Activated CD8-positive, alpha-beta memory T cell treated with anti-CD3 and anti-CD28 coated beads, Interleukin-2, amount 50 U/mL, for 1 hour (primary cell): ENCODE results near the gene DHRS12.

Experiments
- DNase-seq: peaks from one replicate; pipeline ENCODE4 v3.0.0-alpha.2; 2020; ENCODE audit errors: extremely low read depth

Gene DHRS12

GRCh38 chr13:51811046-51811445 is 7.1 kb upstream of the DHRS12 start:
- no peak for DNase-seq

DNA sequence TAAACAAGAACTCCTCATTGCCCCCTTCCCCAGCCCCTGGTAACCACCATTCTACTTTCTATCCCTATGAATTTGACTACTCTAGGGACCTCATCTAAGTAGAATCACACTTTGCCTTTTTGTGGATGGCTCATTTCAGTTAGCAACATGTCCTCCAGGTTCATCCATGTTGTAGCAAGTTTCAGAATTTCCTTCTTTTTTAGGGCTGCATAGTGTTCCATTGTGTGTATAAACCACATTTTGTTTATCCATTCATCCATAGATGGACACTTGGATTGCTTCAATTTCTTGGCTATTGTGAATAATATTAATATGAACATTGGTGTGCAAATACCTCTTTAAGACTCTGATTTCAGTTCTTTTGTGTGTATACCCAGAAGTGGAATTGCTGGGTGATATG is 4.8 kb upstream of the DHRS12 start:
- no peak for DNase-seq

GRCh38 chr13:51807041-51807440 is 3.1 kb upstream of the DHRS12 start:
- DNase-seq: no peak

GRCh38 chr13:51806566-51806965 is 2.6 kb upstream of the DHRS12 start:
- DNase-seq: no peak

DNA sequence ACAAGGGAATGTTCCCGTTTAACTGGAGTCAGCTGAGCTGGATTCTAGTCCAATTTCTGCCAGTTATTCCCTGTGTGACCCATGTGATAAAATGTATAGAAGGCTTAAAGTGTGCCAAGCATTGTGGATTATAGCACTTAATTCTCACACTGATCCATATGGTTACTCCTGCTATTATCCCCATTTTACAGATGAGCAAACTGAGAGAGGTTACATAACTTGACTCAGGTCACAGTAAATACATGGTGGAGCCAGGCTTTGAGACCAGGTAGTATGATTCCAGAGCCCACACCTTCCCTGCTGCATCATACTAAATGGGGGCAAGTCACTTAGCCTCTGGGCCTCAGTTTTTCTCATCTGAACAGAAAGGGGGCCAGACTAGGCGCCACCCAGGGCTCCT is 2.0 kb upstream of the DHRS12 start:
- DNase-seq: no peak

- no peak for DNase-seq
Measured at GRCh38 chr13:51805313-51805712, 1.4 kb upstream of the DHRS12 start.

GRCh38 chr13:51804295-51805172 is 571 bp upstream of the DHRS12 start:
- no peak for DNase-seq

- DNase-seq: no peak
Measured at GRCh38 chr13:51802631-51803418, 1.1 kb downstream of the DHRS12 start.

- DNase-seq: no peak
Measured at GRCh38 chr13:51801631-51802099, 2.3 kb downstream of the DHRS12 start.

- no peak for DNase-seq
Measured at GRCh38 chr13:51800486-51800885, 3.5 kb downstream of the DHRS12 start.

DNA sequence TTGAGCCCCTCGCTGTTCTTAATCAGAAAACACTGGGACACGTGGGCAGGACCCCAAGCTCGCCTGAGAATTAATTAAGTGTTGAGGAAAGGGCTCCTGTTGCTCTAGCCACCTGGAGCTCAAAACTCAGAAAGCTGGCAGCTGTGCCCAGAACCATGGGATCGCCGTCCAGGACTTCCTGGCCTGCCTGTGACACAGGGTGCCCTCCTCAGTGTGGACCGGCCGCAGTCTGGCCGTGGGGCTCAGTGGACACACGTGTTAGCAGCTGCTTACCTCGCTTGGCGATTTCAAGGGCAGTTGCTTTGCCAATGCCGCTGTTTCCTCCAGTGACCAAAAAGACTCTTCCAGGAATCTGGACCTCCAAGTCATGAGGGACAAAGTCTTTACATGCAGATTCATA is 4.7 kb downstream of the DHRS12 start:
- DNase-seq: no peak

DNA sequence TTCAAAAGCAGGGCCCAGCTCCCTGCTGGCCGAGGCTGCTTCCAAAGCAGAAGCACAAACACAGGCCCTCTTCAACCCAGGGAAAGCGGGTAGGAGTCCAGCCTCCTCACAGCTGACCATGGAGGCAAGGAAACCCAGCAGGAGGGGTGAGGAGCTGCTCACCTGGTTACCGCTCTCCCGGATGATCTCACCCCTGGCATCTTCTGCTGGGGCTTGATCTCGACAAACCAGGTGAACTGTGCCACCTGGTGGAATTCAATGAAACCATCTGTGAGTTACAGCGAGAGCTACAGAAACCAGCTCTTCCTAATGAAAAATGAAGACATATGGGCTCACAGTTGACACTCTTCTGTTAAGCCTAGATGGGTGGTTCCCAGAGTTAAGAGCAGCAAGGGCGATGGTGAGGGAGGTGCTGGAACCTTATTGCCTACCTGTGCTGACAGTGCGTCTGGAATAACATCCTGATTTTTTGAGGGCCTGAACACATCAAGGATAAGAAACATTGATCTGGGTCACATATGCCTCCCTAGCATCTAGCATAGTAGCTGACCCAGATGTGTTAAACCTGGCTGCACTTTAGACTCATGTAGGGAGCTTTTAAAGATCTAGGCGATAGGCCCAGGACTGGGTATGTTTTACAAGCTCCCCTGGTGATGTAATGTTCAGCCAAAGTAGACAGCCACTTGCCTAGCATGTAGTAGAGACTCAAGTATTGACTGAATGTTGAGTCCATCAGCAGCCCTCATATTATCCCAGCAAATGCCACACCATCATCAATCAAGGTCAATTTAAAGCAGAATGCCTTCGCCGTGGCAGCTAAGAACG is 6.1 kb downstream of the DHRS12 start:
- DNase-seq: no peak

DNA sequence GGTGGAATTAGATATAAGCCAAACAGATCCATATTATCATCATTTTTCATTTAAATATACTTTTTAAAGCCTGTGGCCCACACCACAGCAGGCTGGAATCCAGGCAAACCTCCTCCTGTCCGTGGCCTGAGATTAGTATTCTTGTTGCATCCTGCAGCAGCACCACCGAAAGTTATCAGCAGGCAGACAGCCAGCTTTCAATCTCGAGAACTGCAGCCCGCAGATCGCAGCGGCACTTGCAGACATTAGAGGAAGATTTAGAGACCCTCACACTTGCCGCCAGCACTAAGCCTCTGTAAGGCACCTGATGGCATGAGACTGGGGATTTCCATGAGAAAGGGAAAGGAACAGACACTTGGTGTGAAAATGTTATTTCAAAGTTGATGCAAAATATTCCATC is 7.4 kb downstream of the DHRS12 start:
- DNase-seq: no peak

DNA sequence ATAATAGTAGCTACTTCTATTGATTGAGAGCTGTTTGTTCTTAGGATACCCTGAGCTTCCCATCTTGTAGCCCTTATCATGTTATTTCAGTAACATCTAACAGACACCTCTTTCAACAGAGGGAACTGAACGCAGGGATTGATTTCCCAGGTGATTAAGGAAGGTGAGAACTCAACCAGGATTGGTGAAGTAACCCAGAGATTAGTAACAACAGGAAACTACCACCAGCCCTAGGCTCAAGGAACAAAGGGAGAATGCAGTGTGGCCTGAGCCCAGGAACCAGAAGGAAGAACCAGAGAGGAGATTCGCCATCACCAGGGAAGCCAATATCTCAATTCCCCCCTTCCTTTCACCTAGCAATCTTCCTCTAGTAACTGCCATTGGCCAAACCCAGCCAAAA is 8.5 kb downstream of the DHRS12 start:
- DNase-seq: no peak

- no peak for DNase-seq
Measured at GRCh38 chr13:51794964-51795363, 9.0 kb downstream of the DHRS12 start.

GRCh38 chr13:51793570-51794271 is 10.2 kb downstream of the DHRS12 start:
- no peak for DNase-seq

- no peak for DNase-seq
Measured at GRCh38 chr13:51786425-51787265, 17.3 kb downstream of the DHRS12 start.

- no peak for DNase-seq
Measured at GRCh38 chr13:51785712-51786424, 18.1 kb downstream of the DHRS12 start.

DNA sequence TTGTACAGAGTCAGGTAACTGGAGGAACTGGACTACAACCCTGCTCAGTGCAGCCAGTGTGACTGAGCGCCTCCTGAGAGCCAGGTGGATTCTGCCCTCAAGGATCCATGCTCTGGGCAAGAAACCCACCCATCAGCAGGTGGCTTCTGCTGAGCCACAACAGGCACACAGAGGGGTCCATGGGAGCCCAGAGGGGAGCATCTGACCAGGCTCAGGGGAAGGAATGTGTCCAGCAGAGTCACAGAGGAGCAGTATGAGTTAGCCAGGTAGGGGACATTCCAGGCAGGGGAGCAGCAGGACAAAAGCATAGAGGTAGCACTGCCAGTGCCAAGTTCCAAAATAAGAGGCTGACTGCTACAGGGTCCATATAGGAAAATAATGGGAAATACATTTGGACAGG is 19.9 kb downstream of the DHRS12 start:
- DNase-seq: no peak
